SK-N-SH treated with all-trans-retinoic acid at 6 μM for 48 hours (cell line): Measurements from ENCODE around the gene VAMP1.

Experiments
- ATAC-seq: fragments of 200-7000 bp; cut with Tn5 transposase; 3 replicates; pipeline ENCODE4 v1.9.1; 2020; ENCODE audit warnings: mild to moderate bottlenecking, moderate library complexity
- ARNTL ChIP-seq: fragments of 450-650 bp; formaldehyde crosslinking; IDR thresholded peaks from 2 replicates; pipeline ENCODE4 v1.5.0; 2020; ENCODE audit warnings: low read depth, mild to moderate bottlenecking, moderate library complexity, borderline replicate concordance
- BACH2 ChIP-seq: fragments of 250-450 bp; sonication (Bioruptor Pico); IDR thresholded peaks from 2 replicates; pipeline ENCODE4 v1.9.0; 2021; ENCODE audit warnings: mild to moderate bottlenecking, borderline replicate concordance
- CREB5 ChIP-seq: fragments of 250-450 bp; sonication (Bioruptor Pico); IDR thresholded peaks from 2 replicates; pipeline ENCODE4 v1.5.1; 2020; ENCODE audit warnings: low read depth, mild to moderate bottlenecking, moderate library complexity
- CSDC2 ChIP-seq: fragments of 250-450 bp; sonication (Bioruptor Pico); IDR thresholded peaks from 2 replicates; pipeline ENCODE4 v1.5.0; 2020; ENCODE audit warnings: mild to moderate bottlenecking, moderate library complexity
- CSRNP3 ChIP-seq: fragments of 250-450 bp; sonication (Bioruptor Pico); IDR thresholded peaks from 2 replicates; pipeline ENCODE4 v1.5.1; 2021; ENCODE audit warnings: mild to moderate bottlenecking, moderate library complexity
- ESRRG ChIP-seq: fragments of 250-450 bp; sonication (Bioruptor Pico); IDR thresholded peaks from 2 replicates; pipeline ENCODE4 v1.6.1; 2021; ENCODE audit warnings: mild to moderate bottlenecking
- GLIS3 ChIP-seq: fragments of 250-450 bp; sonication (Bioruptor Pico); IDR thresholded peaks from 2 replicates; pipeline ENCODE4 v1.5.0; 2020; ENCODE audit warnings: mild to moderate bottlenecking, moderate library complexity
- ISL1 ChIP-seq: fragments of 250-450 bp; sonication (Bioruptor Pico); IDR thresholded peaks from 2 replicates; pipeline ENCODE4 v2.1.2; 2022; ENCODE audit warnings: mild to moderate bottlenecking, moderate library complexity
- OSR1 ChIP-seq: fragments of 250-450 bp; sonication (Bioruptor Pico); IDR thresholded peaks from 2 replicates; pipeline ENCODE4 v1.8.0; 2022; ENCODE audit warnings: moderate library complexity, mild to moderate bottlenecking, inconsistent platforms
- POU6F1 ChIP-seq: fragments of 250-450 bp; sonication (Bioruptor Pico); IDR thresholded peaks from 2 replicates; pipeline ENCODE4 v1.8.0; 2021; ENCODE audit warnings: low read depth, mild to moderate bottlenecking, moderate library complexity, borderline replicate concordance
- PPARA ChIP-seq: fragments of 250-450 bp; sonication (Bioruptor Pico); IDR thresholded peaks from 2 replicates; pipeline ENCODE4 v1.5.0; 2020; ENCODE audit warnings: mild to moderate bottlenecking, borderline replicate concordance
- RARB ChIP-seq: fragments of 250-450 bp; sonication (Bioruptor Pico); IDR thresholded peaks from 2 replicates; pipeline ENCODE4 v1.8.0; 2021; ENCODE audit warnings: mild to moderate bottlenecking, moderate library complexity
- SNAI2 ChIP-seq: fragments of 250-450 bp; sonication (Bioruptor Pico); IDR thresholded peaks from 2 replicates; pipeline ENCODE4 v1.5.0; 2020; ENCODE audit warnings: mild to moderate bottlenecking, moderate library complexity
- TCF4 ChIP-seq: fragments of 250-450 bp; sonication (Bioruptor Pico); IDR thresholded peaks from 2 replicates; pipeline ENCODE4 v1.8.0; 2021; ENCODE audit warnings: mild to moderate bottlenecking, moderate library complexity, borderline replicate concordance
- TOX ChIP-seq: fragments of 250-450 bp; sonication (Bioruptor Pico); IDR thresholded peaks from 2 replicates; pipeline ENCODE4 v1.8.0; 2021; ENCODE audit warnings: mild to moderate bottlenecking, moderate library complexity, borderline replicate concordance
- ZC3H10 ChIP-seq: fragments of 250-450 bp; sonication (Bioruptor Pico); IDR thresholded peaks from 2 replicates; pipeline ENCODE4 v1.5.1; 2021; ENCODE audit warnings: mild to moderate bottlenecking, moderate library complexity
- ZFP3 ChIP-seq: fragments of 250-450 bp; sonication (Bioruptor Pico); IDR thresholded peaks from 2 replicates; pipeline ENCODE4 v1.5.0; 2020; ENCODE audit warnings: mild to moderate bottlenecking, moderate library complexity
- ZFP30 ChIP-seq: fragments of 450-650 bp; formaldehyde crosslinking; IDR thresholded peaks from 2 replicates; pipeline ENCODE4 v1.5.0; 2022; ENCODE audit warnings: mild to moderate bottlenecking, moderate library complexity
- ZNF565 ChIP-seq: fragments of 450-650 bp; formaldehyde crosslinking; conservative IDR thresholded peaks from 2 replicates; pipeline ENCODE4 v1.5.0; 2020; ENCODE audit warnings: low read depth, mild to moderate bottlenecking, moderate library complexity
- ZNF70 ChIP-seq: fragments of 450-650 bp; formaldehyde crosslinking; IDR thresholded peaks from 2 replicates; pipeline ENCODE4 v1.5.0; 2020; ENCODE audit warnings: mild to moderate bottlenecking, moderate library complexity
- TF ChIP-seq, protein P1 (sequence below): fragments of 250-450 bp; sonication (Bioruptor Pico); IDR thresholded peaks from 2 replicates; pipeline ENCODE4 v1.5.0; 2020; ENCODE audit warnings: mild to moderate bottlenecking, moderate library complexity
- TF ChIP-seq, protein P2 (sequence below): fragments of 250-450 bp; sonication (Bioruptor Pico); IDR thresholded peaks from 2 replicates; pipeline ENCODE4 v1.8.0; 2020; ENCODE audit warnings: mild to moderate bottlenecking, moderate library complexity, borderline replicate concordance

VAMP1 gene

DNA sequence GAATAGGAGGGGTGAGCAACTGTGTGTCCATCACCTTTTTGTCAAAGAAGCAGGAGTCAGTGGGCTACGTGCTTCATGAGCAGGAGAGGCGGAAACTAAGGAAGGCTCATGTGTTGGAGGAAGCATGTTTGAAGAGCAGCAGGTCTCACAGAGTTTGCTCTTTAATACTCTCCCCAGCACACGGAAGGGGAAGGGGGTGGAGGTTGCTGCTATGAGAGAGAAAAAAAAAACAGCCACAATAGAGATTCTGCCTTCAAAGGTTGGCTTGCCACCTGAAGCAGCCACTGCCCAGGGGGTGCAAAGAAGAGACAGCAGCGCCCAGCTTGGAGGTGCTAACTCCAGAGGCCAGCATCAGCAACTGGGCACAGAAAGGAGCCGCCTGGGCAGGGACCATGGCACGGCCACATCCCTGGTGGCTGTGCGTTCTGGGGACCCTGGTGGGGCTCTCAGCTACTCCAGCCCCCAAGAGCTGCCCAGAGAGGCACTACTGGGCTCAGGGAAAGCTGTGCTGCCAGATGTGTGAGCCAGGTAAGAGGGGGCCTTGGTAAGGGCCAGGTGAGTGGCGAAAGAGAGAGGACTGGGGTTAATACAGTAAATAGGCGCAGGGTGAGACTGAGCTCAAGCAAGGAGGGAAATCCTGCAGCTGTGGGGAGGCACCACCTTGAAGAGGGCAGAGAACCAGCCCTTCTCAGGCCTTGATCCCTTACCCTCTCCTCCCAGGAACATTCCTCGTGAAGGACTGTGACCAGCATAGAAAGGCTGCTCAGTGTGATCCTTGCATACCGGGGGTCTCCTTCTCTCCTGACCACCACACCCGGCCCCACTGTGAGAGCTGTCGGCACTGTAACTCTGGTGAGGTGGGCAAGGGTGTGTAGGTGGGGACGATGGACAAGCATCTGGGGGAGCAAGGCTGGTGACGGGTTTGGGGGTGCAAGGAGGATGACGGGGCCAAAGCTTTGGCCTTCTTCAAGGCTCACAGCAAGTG, 25.5 kb downstream of the VAMP1 start, which contains the start of gene CD27:
TSS of gene CD27 (plus strand) at position 252 of the 985 bp plus-strand sequence. CDS start at position 393, 141 bp downstream.
- ATAC-seq = no peak
- TF ChIP-seq OSR1 (CRISPR knock-in tag) (no peak), BACH2 (CRISPR knock-in tag) (no peak), CSRNP3 (CRISPR knock-in tag) (no peak), ZNF70 (no peak), SNAI2 (no peak), ZC3H10 (no peak), ZFP3 (no peak), ESRRG (CRISPR knock-in tag) (no peak), ZFP30 (CRISPR knock-in tag) (no peak), CREB5 (CRISPR knock-in tag) (no peak), ZNF565 (CRISPR knock-in tag) (no peak), TCF4 (no peak), ARNTL (CRISPR knock-in tag) (no peak), PPARA (CRISPR knock-in tag) (no peak), POU6F1 (no peak)
- TF ChIP-seq, protein P1, sequence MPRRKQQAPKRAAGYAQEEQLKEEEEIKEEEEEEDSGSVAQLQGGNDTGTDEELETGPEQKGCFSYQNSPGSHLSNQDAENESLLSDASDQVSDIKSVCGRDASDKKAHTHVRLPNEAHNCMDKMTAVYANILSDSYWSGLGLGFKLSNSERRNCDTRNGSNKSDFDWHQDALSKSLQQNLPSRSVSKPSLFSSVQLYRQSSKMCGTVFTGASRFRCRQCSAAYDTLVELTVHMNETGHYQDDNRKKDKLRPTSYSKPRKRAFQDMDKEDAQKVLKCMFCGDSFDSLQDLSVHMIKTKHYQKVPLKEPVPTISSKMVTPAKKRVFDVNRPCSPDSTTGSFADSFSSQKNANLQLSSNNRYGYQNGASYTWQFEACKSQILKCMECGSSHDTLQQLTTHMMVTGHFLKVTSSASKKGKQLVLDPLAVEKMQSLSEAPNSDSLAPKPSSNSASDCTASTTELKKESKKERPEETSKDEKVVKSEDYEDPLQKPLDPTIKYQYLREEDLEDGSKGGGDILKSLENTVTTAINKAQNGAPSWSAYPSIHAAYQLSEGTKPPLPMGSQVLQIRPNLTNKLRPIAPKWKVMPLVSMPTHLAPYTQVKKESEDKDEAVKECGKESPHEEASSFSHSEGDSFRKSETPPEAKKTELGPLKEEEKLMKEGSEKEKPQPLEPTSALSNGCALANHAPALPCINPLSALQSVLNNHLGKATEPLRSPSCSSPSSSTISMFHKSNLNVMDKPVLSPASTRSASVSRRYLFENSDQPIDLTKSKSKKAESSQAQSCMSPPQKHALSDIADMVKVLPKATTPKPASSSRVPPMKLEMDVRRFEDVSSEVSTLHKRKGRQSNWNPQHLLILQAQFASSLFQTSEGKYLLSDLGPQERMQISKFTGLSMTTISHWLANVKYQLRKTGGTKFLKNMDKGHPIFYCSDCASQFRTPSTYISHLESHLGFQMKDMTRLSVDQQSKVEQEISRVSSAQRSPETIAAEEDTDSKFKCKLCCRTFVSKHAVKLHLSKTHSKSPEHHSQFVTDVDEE (CRISPR knock-in tag) = no peak
- TF ChIP-seq, protein P2, sequence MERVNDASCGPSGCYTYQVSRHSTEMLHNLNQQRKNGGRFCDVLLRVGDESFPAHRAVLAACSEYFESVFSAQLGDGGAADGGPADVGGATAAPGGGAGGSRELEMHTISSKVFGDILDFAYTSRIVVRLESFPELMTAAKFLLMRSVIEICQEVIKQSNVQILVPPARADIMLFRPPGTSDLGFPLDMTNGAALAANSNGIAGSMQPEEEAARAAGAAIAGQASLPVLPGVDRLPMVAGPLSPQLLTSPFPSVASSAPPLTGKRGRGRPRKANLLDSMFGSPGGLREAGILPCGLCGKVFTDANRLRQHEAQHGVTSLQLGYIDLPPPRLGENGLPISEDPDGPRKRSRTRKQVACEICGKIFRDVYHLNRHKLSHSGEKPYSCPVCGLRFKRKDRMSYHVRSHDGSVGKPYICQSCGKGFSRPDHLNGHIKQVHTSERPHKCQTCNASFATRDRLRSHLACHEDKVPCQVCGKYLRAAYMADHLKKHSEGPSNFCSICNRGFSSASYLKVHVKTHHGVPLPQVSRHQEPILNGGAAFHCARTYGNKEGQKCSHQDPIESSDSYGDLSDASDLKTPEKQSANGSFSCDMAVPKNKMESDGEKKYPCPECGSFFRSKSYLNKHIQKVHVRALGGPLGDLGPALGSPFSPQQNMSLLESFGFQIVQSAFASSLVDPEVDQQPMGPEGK = no peak

GRCh38 chr12:6444031-6444430, 26.4 kb downstream of the VAMP1 start:
- no peak for ATAC-seq
- no peak for TF ChIP-seq RARB (CRISPR knock-in tag)
- TF ChIP-seq TOX (CRISPR knock-in tag) = no peak
- TF ChIP-seq ZFP30 (CRISPR knock-in tag) = no peak
- TF ChIP-seq ZC3H10 = no peak
- TF ChIP-seq ISL1 (CRISPR knock-in tag) = no peak
- TF ChIP-seq, protein P2 = no peak
- TF ChIP-seq ZFP3 = no peak
- no peak for TF ChIP-seq PPARA (CRISPR knock-in tag)
- no peak for TF ChIP-seq CSDC2 (CRISPR knock-in tag)
- no peak for TF ChIP-seq ZNF70
- TF ChIP-seq CSRNP3 (CRISPR knock-in tag) = no peak
- no peak for TF ChIP-seq SNAI2
- no peak for TF ChIP-seq GLIS3
- no peak for TF ChIP-seq ARNTL (CRISPR knock-in tag)
